NCI-H2227 (cell line): ENCODE data around the gene PTGDS.
A peak's percentile ranks its signal among the peaks of the same experiment; 100 is the strongest.

Source experiments
- DNase-seq: peaks from one replicate; lab custom pipeline; 2025; ENCODE audit not compliant: unreplicated experiment; lab: John Stamatoyannopoulos, UW

PTGDS gene

GRCh38 chr9:136977223-136977622 is at the start of gene PTGDS:
Gene PTGDS (plus strand): TSS chr9:136977504. CDS start chr9:136977579, 75 bp downstream.
- no peak for DNase-seq

DNA sequence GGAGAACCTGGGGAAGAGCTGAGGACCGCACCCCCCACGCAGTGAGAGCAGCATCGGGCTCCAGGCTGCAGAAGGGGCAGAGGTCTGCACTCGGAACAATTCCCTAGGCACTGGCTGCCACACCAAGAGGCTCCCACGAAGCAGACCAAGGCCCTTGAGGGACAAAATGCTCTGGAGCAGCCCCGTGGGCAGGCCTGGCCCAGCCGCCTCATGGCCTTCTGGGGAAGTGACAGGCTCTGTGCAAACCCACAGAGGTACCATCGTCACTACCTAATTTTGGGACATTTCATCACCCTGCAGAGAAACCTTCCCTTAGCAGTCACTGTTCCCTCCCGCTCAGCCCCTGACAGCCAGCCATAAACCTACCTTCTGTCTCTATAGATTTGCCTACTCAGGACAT is 48.7 kb upstream of the PTGDS start:
- no peak for DNase-seq

DNA sequence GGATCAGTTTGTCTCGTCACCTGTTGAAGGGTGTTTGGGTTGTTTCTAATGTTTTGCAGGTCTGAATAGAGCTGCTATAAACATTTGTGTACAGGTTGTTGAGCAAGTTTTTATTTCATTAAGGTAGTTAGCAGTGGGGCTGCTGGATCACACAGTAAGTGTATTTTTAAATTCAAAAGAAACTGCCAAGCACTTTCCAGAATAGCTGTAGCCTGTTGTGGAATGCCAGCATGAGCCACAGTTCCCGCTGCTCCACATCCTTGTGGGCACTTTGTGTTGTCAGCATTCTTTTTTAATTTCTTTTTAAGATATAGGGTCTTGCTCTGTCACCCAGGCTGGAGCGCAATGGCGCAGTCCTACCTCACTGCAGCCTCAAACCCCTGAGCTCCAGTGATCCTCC is 47.3 kb upstream of the PTGDS start:
- DNase-seq, result no peak

- DNase-seq, result no peak
Observed at GRCh38 chr9:136931611-136932130, 45.6 kb upstream of the PTGDS start.

DNA sequence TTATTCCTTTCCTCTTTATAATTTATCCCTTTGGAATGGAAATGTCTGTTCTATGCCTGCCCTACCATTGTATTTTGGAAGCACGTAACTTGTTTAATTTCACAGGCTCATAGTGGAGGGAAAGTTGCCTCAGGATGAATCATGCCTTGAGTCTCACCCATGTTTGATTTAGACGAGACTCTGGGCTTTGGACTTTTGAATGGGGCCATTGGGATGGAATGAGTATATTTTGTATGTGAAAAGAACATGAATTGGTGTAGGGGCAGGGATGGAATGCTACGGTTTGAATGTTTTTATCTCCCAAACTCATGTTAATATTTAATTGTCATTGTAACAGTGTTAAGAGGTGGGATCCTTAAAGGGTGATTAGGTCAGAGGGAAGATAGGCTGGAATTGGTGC is 43.0 kb upstream of the PTGDS start:
- DNase-seq, result no peak

GRCh38 chr9:136935651-136936050 is 41.7 kb upstream of the PTGDS start:
- no peak for DNase-seq

DNA sequence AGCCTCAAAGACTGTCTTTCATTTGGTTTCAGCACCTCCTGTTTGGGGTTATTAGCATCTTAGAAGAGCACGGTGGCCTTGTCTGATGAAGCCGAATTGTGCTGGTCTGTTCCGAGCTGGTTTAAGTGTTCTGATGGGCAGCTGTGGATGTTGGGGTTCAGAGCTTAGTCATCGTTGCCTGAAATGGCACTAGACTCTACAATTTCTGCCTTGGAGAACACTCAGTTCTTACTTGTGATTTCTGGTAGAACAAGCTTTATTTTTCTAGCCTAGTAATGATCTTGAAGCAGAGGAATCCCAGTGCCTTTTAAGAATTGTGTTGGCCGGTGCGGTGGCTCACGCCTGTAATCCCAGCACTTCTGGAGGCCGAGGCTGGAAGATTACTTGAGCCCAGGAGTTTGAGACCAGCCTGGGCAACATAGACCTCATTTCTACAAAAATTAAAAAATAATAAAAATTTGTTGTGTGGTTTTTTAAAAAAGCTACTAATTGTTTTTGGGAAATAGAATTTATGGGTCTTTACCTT is 40.6 kb upstream of the PTGDS start:
- DNase-seq, result no peak

- no peak for DNase-seq
Observed at GRCh38 chr9:136937186-136938001, 39.9 kb upstream of the PTGDS start.

GRCh38 chr9:136939431-136939995 is 37.8 kb upstream of the PTGDS start:
- no peak for DNase-seq

GRCh38 chr9:136939996-136940525 is 37.2 kb upstream of the PTGDS start:
- no peak for DNase-seq

DNA sequence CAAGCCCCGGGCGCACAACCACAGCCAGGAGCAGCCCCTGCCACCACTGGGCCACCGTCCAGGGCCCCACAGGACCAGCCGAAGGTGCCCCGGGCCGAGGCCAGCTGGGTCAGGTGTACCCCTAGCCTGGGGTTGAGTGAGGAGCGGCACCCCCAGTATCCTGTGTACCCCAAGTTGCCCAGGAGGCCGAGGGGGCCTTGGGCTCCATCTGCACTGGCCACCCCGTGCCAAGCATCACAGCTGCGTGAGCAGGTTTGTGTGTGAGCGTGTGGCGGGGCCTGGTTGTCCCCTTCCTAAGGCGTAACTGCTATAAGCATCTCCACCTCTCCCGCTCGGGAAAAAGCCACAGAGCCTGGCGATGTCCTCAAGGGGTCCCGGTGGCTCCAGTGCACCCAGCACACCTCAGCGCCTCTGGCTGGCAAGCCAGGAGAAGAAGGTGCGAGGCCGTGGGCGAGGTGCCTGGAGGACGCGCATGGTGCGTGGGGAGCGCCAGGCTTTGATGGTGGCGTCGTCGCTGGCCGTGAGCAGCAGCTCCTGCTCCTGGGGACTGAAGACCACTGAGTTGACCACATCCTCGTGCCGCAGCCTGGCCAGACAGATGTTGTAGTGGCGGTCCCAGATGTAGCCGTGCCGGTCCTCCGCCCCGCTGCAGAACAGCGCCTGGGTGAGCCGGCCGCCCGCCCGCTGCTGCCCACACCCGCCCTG is 36.6 kb upstream of the PTGDS start:
- no peak for DNase-seq

- no peak for DNase-seq
Observed at GRCh38 chr9:136941231-136942111, 35.8 kb upstream of the PTGDS start.

GRCh38 chr9:136942112-136942880 is 35.0 kb upstream of the PTGDS start:
- no peak for DNase-seq

DNA sequence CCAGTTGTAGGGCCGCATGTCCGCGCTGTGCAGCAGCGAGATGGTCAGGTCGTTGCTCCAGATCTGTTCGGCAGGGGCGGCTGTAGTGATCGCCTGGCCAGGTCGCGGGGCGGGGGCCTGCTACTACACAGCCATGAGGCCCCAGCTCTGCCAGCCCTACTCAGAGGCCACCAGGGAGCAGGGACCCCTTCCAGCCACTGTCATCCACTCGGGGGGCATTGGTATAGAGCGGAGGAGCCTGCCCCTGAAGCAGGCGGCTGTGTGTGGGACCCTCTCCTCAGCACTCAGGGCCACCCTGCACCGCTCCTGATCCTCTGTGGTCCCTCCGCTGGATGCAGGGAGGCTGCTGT is 34.4 kb upstream of the PTGDS start:
- no peak for DNase-seq

- peak; percentile 32 for DNase-seq
Observed at GRCh38 chr9:136943291-136944211, 33.8 kb upstream of the PTGDS start.

DNA sequence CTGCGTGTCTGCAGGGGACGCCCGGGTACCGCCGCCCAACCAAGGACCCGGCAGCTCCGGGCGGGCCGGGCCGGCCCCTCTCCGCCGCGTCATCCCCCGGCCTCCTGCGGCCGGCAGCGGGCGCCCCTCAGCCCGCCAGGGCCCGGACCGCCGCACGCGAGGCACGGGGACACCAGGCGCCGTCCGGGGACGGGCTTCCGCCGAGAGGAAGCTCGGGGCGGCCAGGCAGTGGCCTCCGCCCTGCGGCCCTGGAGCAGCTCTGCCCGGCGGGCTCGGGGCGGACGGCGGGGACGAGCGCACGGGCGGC is 33.1 kb upstream of the PTGDS start:
- DNase-seq, result no peak

DNA sequence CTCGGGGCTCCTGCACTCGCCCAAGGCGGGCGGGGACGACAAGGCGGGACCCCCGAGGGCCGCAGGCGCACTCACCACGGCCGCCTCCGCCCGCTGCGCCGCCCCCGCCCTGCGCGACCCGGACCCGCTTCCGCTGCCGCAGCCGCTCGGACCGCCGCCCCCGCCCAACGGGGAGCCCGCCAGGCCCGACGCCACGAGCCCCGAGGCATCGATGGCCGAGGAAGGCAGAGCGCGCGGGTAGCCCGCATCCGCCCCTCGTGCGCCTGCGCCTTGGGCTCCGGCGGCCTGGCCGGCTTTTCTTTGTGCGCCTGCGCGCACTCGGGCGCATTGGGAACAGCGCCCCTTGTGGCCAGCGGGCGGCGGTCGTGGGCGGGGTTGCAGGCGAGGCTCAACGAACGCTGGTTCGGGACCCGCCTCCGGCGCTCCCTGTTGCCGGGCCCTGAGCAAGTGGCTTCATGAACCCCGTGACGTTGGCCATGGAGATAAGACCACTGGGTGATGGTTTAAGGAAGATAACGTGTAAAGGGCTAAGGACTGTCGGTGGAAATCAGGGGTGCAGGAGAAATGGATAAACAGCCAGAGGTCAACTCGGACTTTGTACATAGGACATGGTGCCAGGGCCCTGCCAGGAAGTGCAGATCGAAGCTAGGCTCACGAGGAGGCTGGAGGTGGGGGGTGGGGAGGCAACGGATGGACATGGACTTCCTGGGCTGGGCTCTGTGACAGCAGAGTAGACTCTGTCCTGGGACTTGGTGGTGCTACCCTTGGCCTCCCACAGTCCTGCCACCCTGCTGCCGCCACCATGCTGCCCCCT is 32.6 kb upstream of the PTGDS start, which contains the start of the genes C8G and FBXW5:
TSS of gene C8G (plus strand) at position 725 of the 814 bp plus-strand sequence. CDS start at position 803, 78 bp downstream.
TSS of gene FBXW5 (minus strand) at position 220 of the 814 bp plus-strand sequence. CDS start 655 bp downstream, outside the sequence.
- peak; percentile 95 for DNase-seq
